H1 (cell line): ENCODE results near the gene TMEM236.

ENCODE experiments used
- BCL11A ChIP-seq, 2 experiments: IDR thresholded peaks; one replicate each; pipeline ENCODE4 v1.6.1; 2011; ENCODE audit warnings: low read depth in 2 of 2, low read length in 2 of 2, mild to moderate bottlenecking in 2 of 2
- CREB1 ChIP-seq: IDR thresholded peaks from 2 replicates; pipeline ENCODE4 v1.6.1; 2012; ENCODE audit warnings: inconsistent platforms
- POLR2A ChIP-seq, 2 experiments: IDR thresholded peaks; 1 replicate in 1 of 2; 2 replicates in 1 of 2; pipeline ENCODE4 v1.6.1; 2011; ENCODE audit warnings: low read depth in 2 of 2, low read length in 2 of 2, mild to moderate bottlenecking in 2 of 2; ENCODE audit errors: control extremely low read depth in 1 of 2
- TBP ChIP-seq: IDR thresholded peaks from 2 replicates; pipeline ENCODE4 v1.6.1; 2011; ENCODE audit warnings: low read depth, low read length, improper control_type of control experiment
- ZNF274 ChIP-seq: IDR thresholded peaks from 2 replicates; pipeline ENCODE4 v1.7.0; 2012; ENCODE audit warnings: low read length, borderline replicate concordance; ENCODE audit errors: extremely low read depth
- TF ChIP-seq, protein P1 (sequence below), 3 experiments: IDR thresholded peaks; 1 replicate in 2 of 3; 2 replicates in 1 of 3; pipeline versions ENCODE4 v1.5.1 to v1.6.1; 2011; ENCODE audit warnings: low read length in 3 of 3, mild to moderate bottlenecking in 3 of 3, inconsistent platforms in 2 of 3, low read depth in 1 of 3, moderate library complexity in 1 of 3; ENCODE audit not compliant: insufficient read depth in 1 of 3; ENCODE audit errors: control extremely low read depth in 1 of 3

DNA sequence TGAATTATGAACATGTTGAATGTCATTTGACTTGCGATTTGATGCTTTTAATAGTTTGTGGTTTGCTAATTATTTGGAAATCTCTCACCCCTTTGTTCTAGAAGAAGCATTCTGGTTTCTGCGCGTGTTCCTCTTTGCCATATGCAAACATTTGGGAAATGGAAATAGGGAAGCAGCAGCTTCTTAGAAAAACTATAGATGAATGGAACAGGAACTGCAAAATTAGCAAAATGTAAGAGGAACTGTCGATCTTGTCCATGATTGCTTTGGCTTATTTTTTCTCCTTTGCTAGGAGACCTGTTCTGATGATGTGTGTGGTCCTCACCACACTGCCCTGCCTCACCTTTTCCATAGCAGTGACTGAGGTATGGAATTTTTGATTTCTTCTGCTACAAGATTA lies 19.0 kb downstream of the TMEM236 start:
- TF ChIP-seq POLR2A (IDR thresholded peaks at IDR 0.05; ENCODE audit: control extremely low read depth in 1 of 2, low read depth in 2 of 2, low read length in 2 of 2) (no peak), BCL11A (IDR thresholded peaks at IDR 0.05; ENCODE audit: low read depth in 2 of 2, low read length in 2 of 2) (no peak), TBP (no peak), CREB1 (no peak), ZNF274 (no peak)
- TF ChIP-seq, protein P1, sequence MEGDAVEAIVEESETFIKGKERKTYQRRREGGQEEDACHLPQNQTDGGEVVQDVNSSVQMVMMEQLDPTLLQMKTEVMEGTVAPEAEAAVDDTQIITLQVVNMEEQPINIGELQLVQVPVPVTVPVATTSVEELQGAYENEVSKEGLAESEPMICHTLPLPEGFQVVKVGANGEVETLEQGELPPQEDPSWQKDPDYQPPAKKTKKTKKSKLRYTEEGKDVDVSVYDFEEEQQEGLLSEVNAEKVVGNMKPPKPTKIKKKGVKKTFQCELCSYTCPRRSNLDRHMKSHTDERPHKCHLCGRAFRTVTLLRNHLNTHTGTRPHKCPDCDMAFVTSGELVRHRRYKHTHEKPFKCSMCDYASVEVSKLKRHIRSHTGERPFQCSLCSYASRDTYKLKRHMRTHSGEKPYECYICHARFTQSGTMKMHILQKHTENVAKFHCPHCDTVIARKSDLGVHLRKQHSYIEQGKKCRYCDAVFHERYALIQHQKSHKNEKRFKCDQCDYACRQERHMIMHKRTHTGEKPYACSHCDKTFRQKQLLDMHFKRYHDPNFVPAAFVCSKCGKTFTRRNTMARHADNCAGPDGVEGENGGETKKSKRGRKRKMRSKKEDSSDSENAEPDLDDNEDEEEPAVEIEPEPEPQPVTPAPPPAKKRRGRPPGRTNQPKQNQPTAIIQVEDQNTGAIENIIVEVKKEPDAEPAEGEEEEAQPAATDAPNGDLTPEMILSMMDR (IDR thresholded peaks at IDR 0.05; ENCODE audit: control extremely low read depth in 1 of 3, insufficient read depth in 1 of 3, low read depth in 1 of 3, low read length in 3 of 3) = no peak
